Peyer's patch (tissue), 4 donors: ENCODE data around the gene TMEM42. TPM values are rescaled to one million over a fixed set of nuclear protein-coding genes. Genes with fewer than 3 reads are reported as not detected.

Experiments used
- DNase-seq, 3 donors: peaks; one replicate each; pipeline ENCODE4 v3.0.0-alpha.2; 2017 to 2019
- H3K27ac ChIP-seq, 4 donors: fragments of 200-600 bp; sonication (generic); one replicate each; pipeline ENCODE4 v1.5.1; 2016 to 2019
- H3K27me3 ChIP-seq, 2 donors: fragments of 200-600 bp; sonication (generic); one replicate each; pipeline ENCODE4 v1.5.1; 2019
- H3K36me3 ChIP-seq, 3 donors: fragments of 200-600 bp; sonication (generic); one replicate each; pipeline ENCODE4 v1.5.1; 2016 to 2019
- H3K4me1 ChIP-seq, 4 donors: fragments of 200-600 bp; sonication (generic); one replicate each; pipeline ENCODE4 v1.5.1; 2016 to 2019
- H3K4me3 ChIP-seq, 4 donors: fragments of 200-600 bp; sonication (generic); 1 replicate in 3 of 4; 2 replicates in 1 of 4; pipeline ENCODE4 v1.5.1; 2016 to 2019; ENCODE audit warnings: mild to moderate bottlenecking in 1 of 4
- H3K9me3 ChIP-seq, 4 donors: fragments of 200-600 bp; sonication (generic); one replicate each; pipeline ENCODE4 v1.5.1; 2016 to 2019; ENCODE audit warnings: mild to moderate bottlenecking in 1 of 4
- POLR2A ChIP-seq, 2 donors: fragments of 450-650 bp; IDR thresholded peaks; one replicate each; pipeline ENCODE4 v1.5.1; 2017; ENCODE audit warnings: antibody characterized with exemption in 2 of 2, mild to moderate bottlenecking in 2 of 2, moderate library complexity in 2 of 2
- total RNA-seq, 4 donors: library from RNA; depleted of rRNA; stranded (reverse); fragments of >200 nt; gene quantifications; one replicate each; pipeline ENCODE4 v1.1.0, GENCODE V29; 2016
- TF ChIP-seq, protein P1 (sequence below), 6 experiments: fragments of 450-650 bp in 4 of 6; fragments of 200-600 bp in 2 of 6; sonication (generic) in 1 of 6; IDR thresholded peaks; one replicate each; pipeline ENCODE4 v1.5.1; 2017 to 2019; ENCODE audit warnings: antibody characterized with exemption in 6 of 6, mild to moderate bottlenecking in 3 of 6, moderate library complexity in 1 of 6

Gene TMEM42
- total RNA-seq, 4 donors from 2014 or later = 8.9 to 12.6 (median 10.6) TPM

GRCh38 chr3:44906997-44907396 is 45.3 kb downstream of the TMEM42 start:
- no peaks in the 10 kb centered on the region for H3K9me3 ChIP-seq
- TF ChIP-seq, protein P1, sequence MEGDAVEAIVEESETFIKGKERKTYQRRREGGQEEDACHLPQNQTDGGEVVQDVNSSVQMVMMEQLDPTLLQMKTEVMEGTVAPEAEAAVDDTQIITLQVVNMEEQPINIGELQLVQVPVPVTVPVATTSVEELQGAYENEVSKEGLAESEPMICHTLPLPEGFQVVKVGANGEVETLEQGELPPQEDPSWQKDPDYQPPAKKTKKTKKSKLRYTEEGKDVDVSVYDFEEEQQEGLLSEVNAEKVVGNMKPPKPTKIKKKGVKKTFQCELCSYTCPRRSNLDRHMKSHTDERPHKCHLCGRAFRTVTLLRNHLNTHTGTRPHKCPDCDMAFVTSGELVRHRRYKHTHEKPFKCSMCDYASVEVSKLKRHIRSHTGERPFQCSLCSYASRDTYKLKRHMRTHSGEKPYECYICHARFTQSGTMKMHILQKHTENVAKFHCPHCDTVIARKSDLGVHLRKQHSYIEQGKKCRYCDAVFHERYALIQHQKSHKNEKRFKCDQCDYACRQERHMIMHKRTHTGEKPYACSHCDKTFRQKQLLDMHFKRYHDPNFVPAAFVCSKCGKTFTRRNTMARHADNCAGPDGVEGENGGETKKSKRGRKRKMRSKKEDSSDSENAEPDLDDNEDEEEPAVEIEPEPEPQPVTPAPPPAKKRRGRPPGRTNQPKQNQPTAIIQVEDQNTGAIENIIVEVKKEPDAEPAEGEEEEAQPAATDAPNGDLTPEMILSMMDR (IDR thresholded peaks at IDR 0.05) = no peak
- no peak for TF ChIP-seq POLR2A (IDR thresholded peaks at IDR 0.05)
- no peaks in the 10 kb centered on the region for H3K4me1 ChIP-seq
- H3K27ac ChIP-seq = no peak overlapping the region
- H3K36me3 ChIP-seq = no peaks in the 10 kb centered on the region
- peak in 1 of 3 donors; percentile 13 for DNase-seq
- H3K4me3 ChIP-seq = no peak overlapping the region
- H3K27me3 ChIP-seq = no peaks in the 10 kb centered on the region

DNA sequence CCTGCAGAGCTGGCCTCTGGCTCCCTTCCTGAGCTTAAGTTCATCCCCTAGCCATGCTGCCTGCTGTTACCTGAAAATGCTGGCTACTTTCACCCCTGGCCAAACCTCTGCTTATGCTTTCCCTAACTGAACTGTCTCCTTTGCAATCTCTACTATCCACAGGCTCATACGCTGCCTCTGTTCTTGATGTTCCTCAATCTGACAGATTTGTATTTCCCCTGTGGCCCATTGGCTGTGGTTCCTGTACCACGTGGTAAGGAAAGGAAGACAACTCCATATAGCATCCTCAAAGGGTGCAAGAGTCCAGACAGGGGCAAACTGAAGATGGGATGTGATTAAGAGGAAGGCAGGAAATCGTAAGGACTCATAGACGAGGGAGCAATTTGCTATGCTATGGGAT is 45.9 kb downstream of the TMEM42 start:
- no peaks in the 10 kb centered on the region for H3K36me3 ChIP-seq
- H3K27ac ChIP-seq = no peak overlapping the region
- no peaks in the 10 kb centered on the region for H3K4me1 ChIP-seq
- peak in 1 of 3 donors; percentile 10 for DNase-seq
- no peaks in the 10 kb centered on the region for H3K9me3 ChIP-seq
- TF ChIP-seq, protein P1 (IDR thresholded peaks at IDR 0.05) = no peak
- no peak for TF ChIP-seq POLR2A (IDR thresholded peaks at IDR 0.05)
- H3K27me3 ChIP-seq = no peaks in the 10 kb centered on the region
- H3K4me3 ChIP-seq = no peak overlapping the region

GRCh38 chr3:44909063-44909462 is 47.4 kb downstream of the TMEM42 start:
- Histone ChIP-seq H3K9me3 (no peaks in the 10 kb centered on the region), H3K36me3 (no peaks in the 10 kb centered on the region), H3K27me3 (no peaks in the 10 kb centered on the region), H3K4me3 (no peak overlapping the region), H3K27ac (no peak overlapping the region), H3K4me1 (no peaks in the 10 kb centered on the region)
- no peak for DNase-seq
- TF ChIP-seq POLR2A (IDR thresholded peaks at IDR 0.05) = no peak
- TF ChIP-seq, protein P1 (IDR thresholded peaks at IDR 0.05) = no peak

DNA sequence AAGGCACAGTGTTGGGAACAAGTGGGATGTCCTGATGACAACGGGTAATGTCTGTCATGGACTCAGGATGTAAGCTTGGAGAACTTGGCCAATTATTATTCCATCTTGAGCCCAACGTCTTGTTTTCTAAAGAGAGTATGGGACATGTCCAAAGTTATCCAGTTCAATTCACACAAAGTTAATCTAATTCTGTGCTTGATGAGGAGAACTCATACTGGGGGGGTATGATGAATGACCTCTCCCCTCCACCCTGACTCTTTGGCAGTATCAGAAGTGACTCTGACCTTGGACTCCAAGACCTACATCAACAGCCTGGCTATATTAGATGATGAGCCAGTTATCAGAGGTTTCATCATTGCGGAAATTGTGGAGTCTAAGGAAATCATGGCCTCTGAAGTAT is 49.0 kb downstream of the TMEM42 start:
- Histone ChIP-seq H3K36me3 (no peaks in the 10 kb centered on the region), H3K27ac (no peak overlapping the region), H3K9me3 (no peaks in the 10 kb centered on the region), H3K4me3 (no peak overlapping the region), H3K27me3 (no peaks in the 10 kb centered on the region), H3K4me1 (no peaks in the 10 kb centered on the region)
- no peak for DNase-seq
- TF ChIP-seq POLR2A (IDR thresholded peaks at IDR 0.05) = no peak
- TF ChIP-seq, protein P1 (IDR thresholded peaks at IDR 0.05) = no peak

GRCh38 chr3:44913868-44914468 is 52.3 kb downstream of the TMEM42 start:
- TF ChIP-seq POLR2A (IDR thresholded peaks at IDR 0.05) = no peak
- TF ChIP-seq, protein P1 (IDR thresholded peaks at IDR 0.05) = peak; percentile 31 to 75 (median 68)
- no peaks in the 10 kb centered on the region for H3K9me3 ChIP-seq
- peak; percentile 44 to 84 (median 77) for DNase-seq
- H3K27me3 ChIP-seq = no peaks in the 10 kb centered on the region
- peaks cover 0 to 10% (median 0%) of the 10 kb centered on the region in 3 donors for H3K36me3 ChIP-seq
- H3K4me1 ChIP-seq = no peaks in the 10 kb centered on the region
- H3K27ac ChIP-seq = no peak overlapping the region
- H3K4me3 ChIP-seq = no peak overlapping the region
